Stimulated activated CD4-positive, alpha-beta T cell treated with anti-CD3 and anti-CD28 coated beads, Interleukin-2, amount 100 ng/mL, for 48 hours (primary cell): Measurements from ENCODE around the gene ETV6.

Experiments used
- DNase-seq, 2 donors: peaks; one replicate each; pipeline ENCODE4 v3.0.0-alpha.2; 2020

ETV6 gene

DNA sequence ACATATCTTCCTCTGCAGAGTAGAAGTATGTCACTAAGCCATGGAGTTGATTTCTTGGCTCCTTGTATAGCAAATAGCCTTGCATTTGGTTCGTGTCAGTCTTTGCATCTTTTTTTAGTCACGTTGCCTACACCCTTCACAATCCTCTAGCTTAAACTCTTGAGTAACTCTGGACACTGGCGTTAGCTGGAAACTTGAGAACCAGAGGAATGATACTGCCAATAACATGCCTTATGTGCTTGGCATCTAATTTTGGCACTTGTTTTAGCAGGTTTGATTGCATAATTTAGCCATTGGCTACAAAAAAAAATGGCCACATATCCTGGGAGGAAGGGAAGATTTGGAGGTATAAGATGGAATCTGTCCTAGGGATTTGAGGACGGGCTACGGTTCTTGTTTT is 136.2 kb downstream of the ETV6 start:
- DNase-seq = no peak

DNA sequence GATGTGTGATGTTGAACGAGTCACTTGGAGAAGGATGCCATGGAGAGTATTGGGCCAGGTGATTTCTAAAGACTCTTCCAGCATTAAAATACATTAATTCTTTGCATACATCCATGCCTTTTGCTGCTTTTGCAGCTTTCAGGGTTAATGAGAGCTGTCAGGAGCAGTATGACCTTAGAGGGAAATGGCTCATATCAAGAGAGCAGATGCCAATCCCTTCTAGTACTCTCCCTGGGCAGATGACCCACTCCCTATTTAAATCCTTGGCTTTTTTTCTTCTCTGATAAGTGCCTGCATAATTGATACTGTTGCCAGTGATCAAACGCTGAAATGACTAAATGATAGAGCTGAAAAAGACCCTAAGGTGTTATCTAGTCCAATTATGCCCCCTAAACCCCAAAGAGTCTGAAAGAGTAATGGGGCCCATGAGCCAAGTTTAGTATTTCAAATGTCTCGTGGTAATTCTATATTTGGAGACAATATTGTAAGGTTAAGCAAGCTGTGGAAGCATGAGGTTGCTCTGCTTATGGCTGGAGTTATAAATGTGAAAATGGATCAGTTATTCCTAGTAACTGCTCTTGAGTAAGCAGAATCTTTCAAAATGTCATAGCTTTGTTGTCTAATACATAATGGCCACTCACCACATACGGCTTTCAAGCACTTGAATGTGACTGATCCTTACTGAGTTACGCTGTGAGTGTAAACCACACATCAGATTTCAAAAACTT is 137.3 kb downstream of the ETV6 start:
- DNase-seq = no peak

DNA sequence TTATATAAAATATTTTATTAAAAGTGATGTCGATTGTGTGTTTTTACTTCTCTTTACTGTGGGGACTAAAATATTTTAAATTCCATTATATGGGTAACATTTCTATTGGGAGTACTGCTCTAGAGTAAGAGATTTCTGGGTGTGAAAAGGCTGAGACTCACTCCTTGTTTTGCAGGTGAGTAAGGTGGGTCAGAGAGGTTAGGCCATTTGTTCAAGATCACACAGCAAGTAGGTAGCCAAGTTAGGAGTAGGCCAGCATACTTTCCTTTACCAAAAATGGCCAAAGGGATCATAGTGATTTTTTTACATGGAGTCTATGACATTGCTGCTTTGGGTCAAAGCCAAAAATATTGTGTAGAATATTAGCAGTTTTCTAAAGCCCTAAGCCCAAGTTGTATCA is 138.0 kb downstream of the ETV6 start:
- DNase-seq = no peak

DNA sequence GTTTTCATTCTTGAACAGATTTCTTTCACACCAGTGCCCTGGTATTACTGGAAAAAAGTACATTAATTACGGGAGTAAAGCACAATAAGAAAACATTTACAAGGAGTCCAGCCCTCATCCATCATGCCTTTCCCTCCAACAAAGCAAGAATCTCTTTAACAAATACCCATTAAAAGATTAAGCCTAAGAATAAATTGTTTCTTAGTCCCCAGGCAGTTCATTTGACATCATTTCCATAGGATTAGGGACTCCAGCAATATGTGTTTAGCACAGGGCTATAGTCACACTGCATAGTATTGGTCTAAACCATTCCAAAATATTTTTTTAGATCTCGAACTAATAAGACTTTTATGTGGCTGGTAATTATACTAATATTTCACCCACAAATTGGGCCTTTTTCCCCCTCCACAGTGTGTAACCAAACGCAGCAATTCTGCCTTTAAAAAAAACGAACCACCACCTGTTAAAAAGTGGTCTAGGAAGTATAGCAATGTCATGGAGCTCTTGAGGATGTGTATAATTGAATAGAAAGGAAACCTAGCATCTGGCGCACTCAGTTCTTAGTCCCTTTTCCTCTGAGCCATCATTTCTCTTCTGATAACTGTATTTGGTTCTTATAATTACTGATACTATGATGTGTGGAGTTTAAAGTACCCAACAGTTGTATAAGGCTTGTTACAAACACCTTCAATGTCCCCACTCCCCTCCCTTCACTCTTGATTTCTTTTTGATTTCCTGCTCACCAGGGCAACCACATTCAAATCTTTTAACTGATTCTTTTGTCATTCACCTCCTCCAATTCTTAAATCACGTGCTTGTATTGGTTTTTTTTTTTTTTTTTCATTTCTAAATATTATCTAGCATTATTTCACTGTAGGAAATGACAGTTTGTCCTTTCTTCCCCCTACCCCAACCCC is 138.7 kb downstream of the ETV6 start:
- no peak for DNase-seq

DNA sequence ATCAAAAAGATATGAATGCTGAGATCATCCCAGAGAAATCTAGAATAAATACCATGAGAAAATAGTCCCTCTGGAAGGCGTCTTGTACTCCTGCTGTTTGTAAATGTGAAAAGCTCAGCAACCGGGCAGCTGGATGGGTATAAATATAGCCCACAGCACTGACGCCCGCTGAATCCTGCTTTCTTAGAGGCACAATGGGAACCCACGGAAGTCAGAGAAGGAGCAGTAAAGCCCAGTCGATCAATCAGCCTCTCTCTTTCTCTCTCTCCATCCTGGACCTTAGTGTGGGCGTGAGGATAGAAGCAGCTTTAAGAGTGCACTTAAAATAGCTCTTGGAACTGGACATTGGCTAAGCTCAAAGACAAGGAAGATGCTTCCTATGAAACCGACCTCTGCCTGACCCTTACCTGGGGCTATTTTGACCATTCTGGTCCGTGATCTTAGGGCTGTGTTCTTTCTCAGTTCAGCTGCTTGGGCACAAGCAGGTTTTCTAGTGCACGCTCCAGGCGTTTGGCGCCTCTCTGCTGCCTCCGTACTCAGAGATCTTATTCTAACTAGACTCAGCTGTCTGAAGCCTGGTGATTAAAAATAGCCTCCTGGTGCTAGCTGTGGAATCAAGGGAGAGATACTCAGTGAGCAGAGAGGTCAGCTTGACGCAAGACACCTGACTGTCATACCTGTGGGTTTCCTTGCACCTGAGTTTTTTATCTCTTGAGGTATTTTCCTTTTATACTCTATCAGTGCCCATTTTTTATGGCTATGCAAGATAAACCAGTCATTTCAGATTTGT is 144.6 kb downstream of the ETV6 start:
- DNase-seq = no peak

DNA sequence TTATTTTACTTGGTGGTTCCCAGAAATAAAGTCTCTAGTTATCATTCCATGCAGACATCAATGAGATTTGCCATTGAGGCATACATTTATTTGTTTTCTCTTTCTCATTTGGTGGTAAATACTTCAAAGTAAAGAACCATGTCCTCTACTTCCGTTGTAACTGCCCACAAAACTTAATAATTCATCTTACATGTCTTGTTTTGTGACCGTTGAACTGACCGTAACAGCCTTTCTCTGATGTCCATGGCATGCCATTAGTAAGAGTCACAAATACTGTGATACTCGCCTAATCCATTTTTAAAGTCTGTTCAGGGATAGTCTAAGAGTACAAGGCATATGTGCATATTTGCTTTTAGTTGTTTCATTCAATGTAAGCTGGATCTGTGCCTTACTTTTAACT is 145.3 kb downstream of the ETV6 start:
- DNase-seq = no peak

DNA sequence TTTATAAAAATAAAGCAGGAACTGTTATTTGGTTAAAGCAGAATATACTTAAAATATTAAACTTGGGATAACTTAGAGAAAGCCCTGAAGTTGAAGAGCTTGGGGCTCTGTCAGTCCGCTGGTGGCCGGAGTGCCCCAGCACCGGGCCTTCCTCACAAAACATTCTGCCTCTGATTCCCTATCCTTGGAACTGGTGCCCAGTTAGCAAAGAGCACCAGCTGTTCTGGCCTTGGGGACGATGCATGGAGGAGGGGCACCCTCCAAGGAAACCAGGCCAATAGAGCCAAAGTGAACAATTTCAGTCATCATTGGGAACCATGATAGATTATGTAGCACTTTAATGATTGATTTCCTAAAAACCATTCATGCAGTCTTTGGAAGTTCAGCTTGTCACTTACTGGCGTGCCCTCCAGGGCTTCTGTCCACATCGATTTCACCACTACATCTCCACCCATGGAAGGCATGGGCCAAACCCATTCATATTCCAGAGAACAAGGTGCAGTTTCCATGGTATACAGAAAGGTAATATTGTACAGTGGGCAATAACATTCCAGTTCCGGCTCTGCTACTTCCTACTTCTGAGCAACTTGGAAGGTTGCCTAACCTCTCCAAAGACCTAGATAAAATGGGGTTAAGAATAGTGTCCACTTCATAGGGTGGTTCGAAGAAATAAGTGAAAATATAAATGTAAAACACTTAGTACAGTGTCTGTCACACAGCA is 145.9 kb downstream of the ETV6 start:
- DNase-seq = no peak

DNA sequence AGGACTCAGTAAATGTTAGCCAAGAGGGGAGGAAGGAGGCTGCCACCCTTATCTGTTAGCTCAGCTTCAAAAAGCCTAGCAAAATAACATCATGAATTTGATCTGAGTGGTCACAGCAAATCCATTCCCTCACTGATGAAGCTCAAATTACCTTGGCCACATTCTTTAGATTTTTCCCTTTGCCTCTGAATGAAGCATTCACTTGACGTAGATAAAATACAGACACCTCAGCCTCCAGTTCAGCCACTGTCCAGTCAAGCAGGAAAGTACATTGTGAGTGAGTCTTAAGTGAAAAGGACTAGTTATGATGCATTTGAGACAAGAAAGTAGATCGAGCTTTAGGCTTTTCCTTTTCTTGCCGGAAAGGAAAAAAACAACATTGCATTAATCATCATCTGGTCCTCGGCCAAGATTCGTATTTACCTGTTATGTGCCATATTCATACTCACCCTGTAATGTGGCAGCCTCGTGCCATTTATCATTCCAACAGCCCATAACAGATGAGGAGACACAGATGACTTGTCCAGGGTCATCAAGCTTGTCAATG is 146.5 kb downstream of the ETV6 start:
- no peak for DNase-seq

DNA sequence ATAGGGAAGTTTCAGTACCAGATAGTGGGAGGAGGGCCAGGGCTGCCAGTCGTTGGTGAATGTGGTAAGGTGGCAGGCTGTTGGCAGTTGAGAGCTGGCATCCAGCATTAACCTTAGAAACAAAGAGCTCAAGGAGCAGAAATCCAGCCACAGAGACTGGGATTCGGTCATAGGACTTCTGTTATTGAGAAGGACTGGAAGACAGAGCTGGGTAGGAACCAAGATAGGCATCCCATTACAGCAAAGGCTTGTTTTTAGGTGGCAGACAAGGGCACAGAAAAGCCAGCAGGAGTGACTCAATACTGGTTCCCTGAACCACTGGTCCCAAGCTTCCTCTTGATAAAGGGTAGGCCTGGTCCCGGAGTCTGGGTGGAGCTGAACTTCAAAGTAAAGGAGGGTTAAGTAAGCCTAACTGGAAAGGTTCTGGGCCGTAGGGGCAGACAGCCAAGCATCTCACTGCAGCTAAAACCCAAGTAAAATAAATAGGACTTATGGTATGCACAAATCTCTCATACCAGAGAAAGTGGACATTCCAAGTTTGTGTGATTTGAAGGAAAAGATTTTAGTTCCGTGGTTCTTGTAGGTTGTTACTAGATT is 147.9 kb downstream of the ETV6 start:
- DNase-seq = no peak

DNA sequence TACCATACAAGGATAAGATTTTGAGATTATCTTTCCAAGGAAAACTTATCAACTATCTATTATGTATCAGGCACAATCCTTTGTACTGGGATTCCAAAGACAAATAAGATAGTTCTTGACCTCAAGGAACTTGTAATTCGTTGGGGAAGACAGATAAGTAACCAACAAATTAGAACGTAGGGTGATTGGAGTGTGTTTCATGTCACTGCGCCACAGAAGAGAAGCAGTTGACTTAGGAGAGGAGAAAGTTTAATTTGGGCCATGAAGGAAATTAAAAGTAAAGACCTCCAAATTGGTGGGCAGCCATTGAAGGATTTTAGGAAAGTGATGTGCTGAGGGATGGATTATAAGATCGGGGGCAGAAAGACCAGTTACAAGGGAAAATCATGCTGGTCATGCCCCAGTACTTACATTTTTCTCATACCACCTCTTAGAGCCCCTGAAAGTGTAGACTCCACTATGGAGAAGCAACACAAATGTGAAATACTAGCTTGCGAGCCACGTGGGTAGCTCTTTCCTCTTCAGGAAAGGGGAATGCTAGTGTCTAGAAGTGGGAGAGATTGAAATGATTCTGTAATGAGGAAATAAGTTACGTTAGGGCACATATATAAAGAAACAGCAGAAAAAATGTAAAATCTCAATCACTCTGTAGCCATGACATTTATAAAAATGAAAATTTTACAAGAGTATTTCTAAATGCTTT is 148.7 kb downstream of the ETV6 start:
- no peak for DNase-seq

DNA sequence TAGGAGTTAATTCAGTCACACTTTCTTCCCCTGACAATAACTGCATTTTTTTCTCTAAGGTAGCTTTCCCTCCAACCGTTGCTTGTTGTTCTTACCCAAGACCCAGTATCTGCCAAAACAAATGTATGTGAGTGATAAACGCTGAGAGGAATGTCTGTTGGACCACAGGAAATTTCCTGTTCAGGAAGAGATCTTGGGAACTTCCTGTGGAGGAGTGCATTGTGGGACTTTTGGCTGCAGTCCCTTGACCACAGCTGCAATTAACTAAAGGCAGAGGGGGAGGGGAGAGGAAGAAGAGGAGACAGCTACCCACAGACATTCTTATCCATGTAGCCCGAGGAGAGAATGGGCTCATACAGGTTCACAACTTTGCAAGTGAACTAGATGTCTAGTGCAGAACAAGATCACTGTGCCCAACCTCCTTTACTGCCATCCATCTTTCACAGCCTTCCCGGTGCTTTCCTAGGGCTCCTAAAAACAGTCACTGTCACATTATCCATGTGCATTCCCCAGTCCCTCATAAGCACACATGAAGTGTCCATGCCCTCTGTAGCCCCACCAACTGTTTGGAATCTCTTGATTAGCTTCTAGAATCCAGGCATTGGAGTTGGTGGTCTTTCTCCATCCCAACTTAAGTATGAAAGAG is 149.5 kb downstream of the ETV6 start:
- DNase-seq = no peak

DNA sequence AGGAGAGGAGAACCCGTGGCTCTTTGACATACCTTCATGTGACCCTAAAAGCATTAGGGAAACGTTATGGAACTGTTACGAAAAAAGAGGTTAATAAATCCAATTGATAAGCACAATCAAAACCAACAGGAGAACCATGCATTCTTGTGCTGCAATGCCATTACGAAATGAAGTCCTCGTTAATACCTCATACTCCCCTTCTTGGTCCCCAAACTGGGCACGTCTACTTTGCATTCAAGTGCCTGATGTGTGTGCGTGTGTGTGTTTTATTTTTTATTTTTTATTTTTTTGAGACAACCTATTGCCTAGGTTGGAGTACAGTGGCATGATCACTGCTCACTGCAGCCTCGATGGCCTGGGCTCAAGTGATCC is 150.0 kb downstream of the ETV6 start:
- no peak for DNase-seq

DNA sequence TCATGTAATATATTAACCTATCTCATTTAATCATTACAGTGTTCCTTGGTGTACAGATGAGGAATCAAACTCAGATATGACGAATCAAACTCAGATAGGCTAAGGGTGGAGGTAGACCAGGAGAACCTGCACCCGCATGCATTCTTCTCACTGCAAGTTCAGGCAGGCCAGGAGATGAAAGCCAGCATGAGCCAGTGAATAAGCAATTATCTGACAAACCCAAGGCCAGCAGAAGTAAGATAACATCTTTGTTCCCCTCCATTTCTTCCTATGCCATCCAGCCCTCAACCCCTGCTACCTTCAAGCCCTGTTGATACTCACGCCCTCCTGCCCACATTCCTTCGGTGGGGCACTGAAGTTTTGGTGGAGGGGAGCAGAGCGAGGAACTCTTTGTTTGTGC is 152.2 kb downstream of the ETV6 start:
- no peak for DNase-seq

DNA sequence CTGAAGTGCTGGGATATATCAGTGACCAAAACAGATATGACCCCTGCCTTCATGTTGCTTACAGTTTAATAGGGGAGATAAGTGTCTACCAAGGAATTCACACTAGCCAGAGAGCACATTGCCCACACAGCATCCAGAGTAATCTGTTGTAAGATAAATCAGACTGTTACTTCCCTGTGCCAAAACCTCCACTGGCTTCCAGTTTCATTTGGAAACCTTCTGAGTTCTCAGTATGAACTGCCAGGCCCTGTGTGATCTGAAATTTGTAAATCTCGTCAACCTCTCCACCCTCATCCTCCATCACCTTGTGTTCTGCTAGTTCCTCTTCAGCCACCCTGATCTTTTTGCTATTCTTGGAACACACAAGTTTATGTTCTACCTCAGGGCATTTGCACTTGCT is 154.7 kb downstream of the ETV6 start:
- DNase-seq = no peak

DNA sequence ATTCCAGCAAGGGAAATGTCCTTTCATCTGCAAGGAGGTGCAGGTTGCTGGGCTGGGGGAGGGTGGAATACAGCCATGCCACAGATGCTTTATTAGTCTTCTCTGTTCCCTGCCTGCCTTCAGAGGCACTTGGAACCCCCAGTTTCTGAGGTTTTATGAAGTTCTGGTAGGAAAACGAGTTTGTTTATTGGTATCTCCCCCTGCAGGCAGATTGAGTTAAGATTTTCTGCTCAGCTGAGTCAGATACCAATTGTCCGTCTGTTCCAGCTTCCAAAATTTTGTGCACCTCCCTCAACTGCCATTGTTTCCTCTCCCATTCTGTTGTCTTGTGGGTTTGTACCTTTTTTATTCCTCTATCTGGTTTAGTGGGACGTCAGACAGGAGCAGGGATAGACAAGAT is 155.6 kb downstream of the ETV6 start:
- DNase-seq = no peak

DNA sequence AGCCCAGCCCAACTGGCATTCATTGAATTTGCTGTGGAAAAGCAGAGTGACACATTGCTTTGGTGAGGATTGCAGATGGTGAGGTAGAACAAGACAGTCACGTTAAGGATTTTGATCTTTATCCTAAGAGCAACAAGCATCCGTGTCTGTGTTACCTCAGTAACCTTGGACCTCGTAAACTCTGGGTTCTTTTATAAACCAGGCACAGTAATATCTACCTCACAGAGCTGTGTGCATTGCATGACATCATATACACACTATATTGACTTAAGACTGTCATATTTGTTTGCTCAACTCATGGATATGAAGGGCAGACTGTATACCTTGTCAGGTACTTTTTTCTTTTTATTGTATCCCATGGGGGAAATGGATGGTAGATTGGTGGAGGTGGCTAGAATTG is 156.2 kb downstream of the ETV6 start:
- no peak for DNase-seq

DNA sequence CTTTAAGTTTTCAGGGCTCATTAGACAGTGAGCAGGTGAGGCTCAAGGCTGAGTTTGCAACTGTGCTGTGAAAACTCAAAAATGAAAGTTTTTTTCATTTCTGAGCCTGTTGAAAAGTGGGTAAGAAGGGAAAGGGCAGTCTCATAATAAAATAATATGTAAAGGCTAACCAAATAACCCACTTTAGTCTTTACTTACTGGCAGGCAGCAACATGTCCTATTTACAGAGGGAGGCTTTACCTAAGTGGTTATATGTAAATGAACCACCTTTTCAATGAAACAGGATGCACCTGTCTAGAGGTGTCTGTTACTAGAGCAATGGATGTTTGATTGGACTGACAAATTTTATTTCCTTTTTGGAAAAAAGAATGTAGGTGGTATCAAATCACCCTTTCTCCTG is 158.0 kb downstream of the ETV6 start:
- no peak for DNase-seq

DNA sequence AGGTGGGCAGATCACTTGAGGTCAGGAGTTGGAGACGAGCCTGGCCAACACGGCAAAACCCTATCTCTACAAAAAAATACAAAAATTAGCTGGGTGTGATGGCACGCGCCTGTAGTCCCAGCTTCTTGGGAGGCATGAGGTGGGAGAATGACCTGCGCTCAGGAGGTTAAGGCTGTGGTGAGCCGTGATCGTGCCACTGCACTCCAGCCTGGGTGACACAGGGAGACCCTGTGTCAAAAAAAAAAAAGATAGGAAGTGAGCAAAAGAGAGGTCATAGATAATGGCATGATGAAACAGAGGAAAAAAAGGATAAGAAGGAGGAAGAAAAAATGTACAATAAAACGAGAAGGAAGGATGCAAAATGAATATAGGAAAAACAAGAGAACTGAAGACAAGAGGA is 159.5 kb downstream of the ETV6 start:
- DNase-seq = no peak

DNA sequence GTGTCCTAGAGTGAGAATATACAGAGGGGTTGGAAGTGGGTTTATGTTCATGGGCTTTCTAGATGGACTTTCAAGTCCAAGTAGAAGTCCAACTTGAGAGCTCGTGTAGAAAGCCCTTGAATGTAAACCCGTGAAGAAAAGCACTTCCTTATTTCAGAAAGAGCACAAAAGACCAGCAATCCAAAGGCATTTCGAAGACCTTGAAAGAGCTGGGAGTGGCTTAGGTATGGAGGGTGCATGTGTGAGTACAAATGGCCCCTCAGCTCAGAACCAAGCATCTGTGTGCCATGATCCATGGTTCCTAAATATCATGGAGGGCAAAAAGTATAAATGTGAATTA is 160.7 kb downstream of the ETV6 start:
- DNase-seq = no peak

DNA sequence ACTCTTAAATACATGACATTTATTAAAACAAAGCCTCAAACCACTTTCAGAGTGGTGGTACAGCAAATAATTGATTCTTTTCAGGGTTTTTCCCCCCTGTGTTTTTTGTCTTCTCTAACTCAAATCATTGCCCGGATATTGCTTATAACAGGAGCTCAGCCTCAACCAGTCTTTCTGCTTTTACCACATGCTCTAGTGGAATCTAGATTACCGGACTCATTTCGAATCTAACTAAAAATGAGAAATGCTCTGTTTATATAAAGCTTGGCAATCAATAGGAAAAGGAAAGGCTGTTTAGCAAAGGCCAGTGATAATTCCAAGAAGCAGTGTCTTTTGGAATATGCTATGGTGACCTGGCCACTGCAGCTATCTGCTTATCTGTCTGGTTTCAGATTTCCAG is 161.5 kb downstream of the ETV6 start:
- DNase-seq = no peak

DNA sequence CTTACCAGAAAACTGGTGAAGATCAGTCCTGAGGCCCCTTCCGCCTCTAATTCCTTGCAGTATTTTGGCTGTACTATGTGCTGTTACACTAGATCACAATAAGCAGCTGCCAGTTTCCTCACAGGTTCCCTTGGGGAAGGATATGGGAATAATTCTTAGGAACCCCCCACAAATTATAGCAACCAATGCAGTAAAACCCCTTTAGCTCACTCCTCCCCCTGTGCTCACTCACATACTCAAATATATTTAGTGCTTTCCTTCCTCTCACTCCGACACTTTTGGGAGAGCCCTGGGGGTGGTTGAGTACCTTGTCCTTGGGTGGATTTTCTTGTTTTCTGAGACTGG is 162.7 kb downstream of the ETV6 start:
- DNase-seq = no peak
